SH-SY5Y (cell line): Measurements from ENCODE around the gene LNX1.

Experiments
- GATA2 ChIP-seq: IDR thresholded peaks from 2 replicates; pipeline ENCODE4 v1.6.1; 2011; ENCODE audit warnings: mild to moderate bottlenecking, low read depth, low read length
- GATA3 ChIP-seq: IDR thresholded peaks from 2 replicates; pipeline ENCODE4 v1.6.1; 2011; ENCODE audit warnings: low read depth, mild to moderate bottlenecking, low read length, moderate library complexity

GRCh38 chr4:53463340-53463739, 127.9 kb downstream of the LNX1 start:
- no peak for TF ChIP-seq GATA2
- no peak for TF ChIP-seq GATA3
